ENCODE results near the gene GNAI2. TPM values are rescaled to one million over a fixed set of nuclear protein-coding genes. Genes with fewer than 3 reads are reported as not detected.
"Not testable (repeated sequence)": the region's sequence is repeated elsewhere in the genome, so short reads cannot be mapped to it uniquely, and the experiment has no call there.

The GNAI2 gene
- total RNA-seq, 1 donor from 2014 or later, result 429 TPM

DNA sequence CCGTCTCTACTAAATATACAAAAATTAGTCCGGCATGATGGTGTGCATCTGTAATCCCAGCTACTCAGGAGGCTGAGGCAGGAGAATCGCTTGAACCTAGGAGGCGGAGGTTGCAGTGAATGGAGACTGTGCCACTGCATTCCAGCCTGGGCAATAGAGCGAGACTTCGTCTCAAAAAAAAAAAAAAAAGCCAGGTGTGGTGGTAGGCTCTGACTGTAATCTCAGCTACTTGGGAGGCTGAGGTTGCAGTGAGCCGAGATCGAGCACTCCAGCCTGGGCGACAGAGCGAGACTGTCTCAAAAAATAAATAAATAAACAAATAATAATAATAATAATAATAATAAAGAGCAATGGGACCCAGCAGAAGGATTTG, 36.5 kb downstream of the GNAI2 start:
- intact Hi-C loops (cut with micrococcal nuclease), result not testable (repeated sequence)

DNA sequence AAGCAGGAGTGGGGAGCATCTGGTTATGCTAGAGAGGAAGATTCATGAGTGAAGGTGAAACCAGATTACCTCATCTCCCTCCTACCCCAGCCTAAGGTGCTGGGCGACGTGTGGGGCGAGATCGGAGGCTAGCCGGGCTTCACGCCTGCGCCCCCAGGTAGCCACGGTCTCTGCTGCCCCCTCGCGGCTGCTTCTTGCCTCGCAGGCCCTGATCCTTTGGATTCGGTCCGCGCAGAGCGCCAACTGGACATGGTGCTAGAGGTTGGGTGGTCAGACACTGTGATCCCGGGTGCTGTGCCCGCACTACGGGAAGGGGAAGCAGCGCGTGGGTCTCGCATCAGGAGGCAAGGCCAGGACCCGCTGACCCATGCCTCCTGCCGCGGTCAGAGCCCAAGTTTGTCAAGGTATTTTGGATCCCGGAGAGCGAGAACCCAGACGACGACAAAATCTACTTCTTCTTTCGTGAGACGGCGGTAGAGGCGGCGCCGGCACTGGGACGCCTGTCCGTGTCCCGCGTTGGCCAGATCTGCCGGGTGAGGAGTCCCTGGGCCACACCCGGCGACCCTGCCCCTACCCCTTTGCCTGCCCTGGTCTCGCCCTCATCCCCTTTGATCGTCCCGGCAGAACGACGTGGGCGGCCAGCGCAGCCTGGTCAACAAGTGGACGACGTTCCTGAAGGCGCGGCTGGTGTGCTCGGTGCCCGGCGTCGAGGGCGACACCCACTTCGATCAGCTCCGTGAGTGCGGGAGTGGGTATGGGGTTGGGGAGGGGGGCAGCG, 37.1 kb downstream of the GNAI2 start:
- intact Hi-C loops (cut with micrococcal nuclease), result loop anchor here (1.0 kb wide), 5 partner anchors 13 to 152 kb away; no protein-coding TSS in a partner anchor

DNA sequence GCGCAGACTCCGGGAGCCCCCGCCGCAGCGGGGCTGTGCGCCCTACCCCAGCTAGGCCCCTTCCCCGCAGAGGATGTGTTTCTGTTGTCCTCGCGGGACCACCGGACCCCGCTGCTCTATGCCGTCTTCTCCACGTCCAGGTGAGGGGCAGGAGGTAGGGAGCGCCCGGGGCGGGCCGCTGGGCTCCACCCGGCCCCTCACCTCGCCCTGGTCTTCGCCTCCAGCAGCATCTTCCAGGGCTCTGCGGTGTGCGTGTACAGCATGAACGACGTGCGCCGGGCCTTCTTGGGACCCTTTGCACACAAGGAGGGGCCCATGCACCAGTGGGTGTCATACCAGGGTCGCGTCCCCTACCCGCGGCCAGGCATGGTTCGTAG, 37.7 kb downstream of the GNAI2 start:
- intact Hi-C loops (cut with micrococcal nuclease), result loop anchor here (1.0 kb wide), 6 partner anchors 13 to 152 kb away; no protein-coding TSS in a partner anchor

- intact Hi-C loops (cut with micrococcal nuclease), result loop anchor here (1.0 kb wide), 1 partner anchor 50 kb away; no protein-coding TSS in a partner anchor
Measured at GRCh38 chr3:50274371-50275104, 38.5 kb downstream of the GNAI2 start.

DNA sequence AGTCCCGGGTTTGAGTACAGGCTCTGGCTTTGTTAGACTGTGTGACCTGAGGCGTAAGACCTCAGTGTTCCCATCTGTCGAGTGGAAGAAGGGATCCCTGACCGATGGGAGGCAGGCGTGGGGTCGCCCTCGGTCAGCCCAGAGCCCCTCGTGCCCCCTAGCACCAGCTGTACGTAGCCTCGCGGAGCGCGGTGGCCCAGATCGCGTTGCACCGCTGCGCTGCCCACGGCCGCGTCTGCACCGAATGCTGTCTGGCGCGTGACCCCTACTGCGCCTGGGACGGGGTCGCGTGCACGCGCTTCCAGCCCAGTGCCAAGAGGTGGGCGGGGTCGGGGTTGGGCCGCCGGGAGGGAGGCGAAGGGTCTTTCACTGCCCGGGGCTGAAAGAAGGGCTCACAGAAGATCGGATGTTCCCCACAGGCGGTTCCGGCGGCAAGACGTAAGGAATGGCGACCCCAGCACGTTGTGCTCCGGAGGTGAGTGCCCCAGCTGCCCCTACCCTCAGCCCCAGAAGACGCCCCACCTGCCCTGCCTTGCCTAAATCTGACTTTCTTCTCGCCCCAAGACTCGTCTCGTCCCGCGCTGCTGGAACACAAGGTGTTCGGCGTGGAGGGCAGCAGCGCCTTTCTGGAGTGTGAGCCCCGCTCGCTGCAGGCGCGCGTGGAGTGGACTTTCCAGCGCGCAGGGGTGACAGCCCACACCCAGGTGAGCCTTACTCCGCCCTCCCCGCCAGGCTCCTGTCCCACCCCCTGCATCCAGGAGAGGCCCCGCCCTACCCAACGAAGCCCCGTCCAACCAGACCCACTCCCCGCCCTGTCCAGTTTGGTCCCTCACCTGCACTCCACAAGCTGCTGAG, 39.4 kb downstream of the GNAI2 start:
- intact Hi-C loops (cut with micrococcal nuclease), result no loop called here

GRCh38 chr3:50275996-50276761, 40.2 kb downstream of the GNAI2 start:
- intact Hi-C loops (cut with micrococcal nuclease), result no loop called here

- intact Hi-C loops (cut with micrococcal nuclease), result no loop called here
Measured at GRCh38 chr3:50276762-50277101, 40.7 kb downstream of the GNAI2 start.

DNA sequence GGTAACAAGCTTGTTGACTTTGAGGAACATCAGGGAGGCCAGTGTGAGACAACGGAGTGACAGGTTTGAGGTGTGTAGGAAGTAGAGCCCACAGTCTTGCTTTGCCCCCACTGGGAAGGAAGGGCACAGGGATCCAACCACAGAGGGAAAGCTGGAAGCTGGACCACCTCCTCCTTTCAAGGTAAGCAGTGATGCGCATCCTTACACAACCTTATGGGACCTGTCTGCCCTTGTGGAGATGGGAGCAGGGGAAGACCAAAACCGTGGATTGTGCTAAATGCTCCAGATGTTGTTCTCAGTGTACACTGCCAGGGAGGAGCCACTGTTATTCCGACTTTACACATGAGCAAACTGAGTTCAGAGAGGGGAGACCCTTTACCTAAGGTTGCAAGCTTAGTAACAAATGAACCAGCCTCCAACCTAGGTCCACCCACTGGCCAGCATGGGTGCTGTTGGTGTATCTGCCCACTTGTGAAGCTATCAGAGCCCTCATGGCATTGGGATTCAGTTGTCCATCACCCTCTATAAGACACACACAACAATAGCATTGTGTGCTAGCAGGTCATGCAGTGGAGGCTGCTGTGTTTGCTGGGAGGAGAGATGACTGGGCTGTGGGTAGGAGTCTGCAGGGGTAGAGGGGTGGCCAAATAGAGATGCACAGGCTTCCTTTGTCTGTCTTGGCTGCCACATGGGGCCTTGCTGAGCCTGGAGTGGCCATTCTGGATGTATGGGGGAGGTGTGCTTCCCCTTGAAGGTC, 42.3 kb downstream of the GNAI2 start:
- intact Hi-C loops (cut with micrococcal nuclease), result no loop called here

DNA sequence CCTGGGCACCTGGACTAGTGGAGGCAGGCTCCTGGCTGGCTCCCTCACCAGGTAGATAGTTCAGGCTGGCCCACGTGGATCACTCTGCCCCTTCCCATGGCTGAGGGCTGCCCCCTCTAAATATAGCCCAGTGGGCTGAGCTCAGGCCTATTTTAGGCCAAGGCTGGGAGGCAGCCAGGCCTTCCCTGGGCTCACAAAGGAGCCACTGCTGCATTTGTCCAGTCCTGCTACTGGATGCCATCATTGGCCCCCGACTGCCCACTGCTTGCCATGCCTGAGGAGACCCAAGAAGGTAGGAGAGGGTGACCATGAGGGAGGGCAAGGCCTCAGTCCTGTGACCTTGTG, 42.8 kb downstream of the GNAI2 start, which contains the start of gene LSMEM2:
LSMEM2 (plus strand) TSS at position 208 of the 345 bp plus-strand sequence; CDS start at position 235, 27 bp downstream.
- intact Hi-C loops (cut with micrococcal nuclease), result no loop called here

- intact Hi-C loops (cut with micrococcal nuclease), result no loop called here
Measured at GRCh38 chr3:50279255-50280016, 43.4 kb downstream of the GNAI2 start.

GRCh38 chr3:50284121-50284520, 48.1 kb downstream of the GNAI2 start:
- intact Hi-C loops (cut with micrococcal nuclease), result not testable (repeated sequence)

DNA sequence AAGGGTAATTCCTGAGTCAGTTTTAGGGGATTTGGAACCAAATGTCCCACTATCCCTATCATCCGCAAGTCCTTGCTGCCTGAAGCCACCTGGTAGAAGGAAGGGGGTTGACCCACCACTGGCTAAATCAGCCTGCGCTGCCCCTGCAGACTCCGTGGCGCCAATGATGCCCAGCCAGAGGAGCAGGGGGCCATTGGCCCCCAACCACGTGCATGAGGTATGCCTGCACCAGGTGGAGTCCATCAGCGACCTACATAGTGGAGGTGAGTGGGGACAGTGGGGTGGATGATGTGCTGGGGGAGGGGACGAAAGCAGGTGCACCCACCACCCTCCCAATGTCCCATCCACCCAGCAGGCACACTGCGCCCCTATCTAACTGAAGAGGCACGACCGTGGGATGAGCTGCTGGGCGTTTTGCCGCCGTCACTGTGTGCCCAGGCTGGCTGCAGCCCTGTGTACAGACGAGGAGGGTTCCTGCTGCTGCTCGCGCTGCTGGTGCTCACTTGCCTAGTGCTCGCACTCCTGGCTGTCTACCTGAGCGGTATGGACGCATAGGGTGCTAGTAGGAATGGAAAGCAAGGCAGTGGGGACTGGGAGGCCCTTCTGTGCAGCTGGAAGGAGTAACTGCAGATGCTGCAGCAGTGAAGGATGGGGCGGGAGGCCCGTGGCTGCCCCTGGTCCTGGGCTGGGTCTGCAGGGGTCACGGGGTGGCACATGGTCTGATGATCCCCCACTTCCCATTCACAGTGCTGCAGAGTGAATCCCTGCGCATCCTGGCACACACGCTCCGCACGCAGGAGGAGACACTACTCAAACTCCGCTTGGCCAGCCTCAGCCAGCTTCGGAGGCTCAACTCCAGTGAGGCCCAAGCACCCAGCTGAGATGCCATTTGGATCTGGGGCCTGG, 50.6 kb downstream of the GNAI2 start:
- intact Hi-C loops (cut with micrococcal nuclease), result no loop called here

- intact Hi-C loops (cut with micrococcal nuclease), result no loop called here
Measured at GRCh38 chr3:50287262-50287661, 51.3 kb downstream of the GNAI2 start.

DNA sequence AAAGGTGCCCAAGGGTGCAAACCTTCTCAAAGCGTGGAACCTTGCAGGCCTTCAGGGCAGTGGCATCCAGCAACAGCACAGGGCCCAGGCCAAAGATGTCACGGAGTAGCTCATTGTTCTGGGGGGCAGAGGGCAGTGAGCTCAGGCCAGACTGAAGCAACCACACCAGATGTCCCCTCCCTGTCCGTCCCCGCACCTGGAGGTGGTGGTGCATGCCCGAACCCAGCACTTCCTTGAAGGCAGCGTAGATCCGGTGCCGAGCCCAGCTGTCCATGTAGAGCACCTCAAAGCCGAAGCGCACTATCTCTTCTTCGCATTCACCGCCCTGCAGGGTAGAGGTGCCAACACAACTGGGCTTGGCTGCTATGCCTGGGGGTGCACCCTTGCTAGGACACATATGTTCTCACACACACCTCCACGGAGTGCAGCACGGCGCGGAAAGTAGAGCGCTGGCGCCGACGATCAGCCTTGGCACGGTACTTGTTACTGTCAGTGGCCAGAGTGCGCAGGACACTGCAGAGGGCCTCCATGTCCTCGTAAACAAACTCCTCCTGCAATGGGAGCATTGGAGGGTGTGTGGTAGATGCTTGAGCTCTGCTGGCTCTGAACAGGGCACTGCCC, 52.5 kb downstream of the GNAI2 start:
- intact Hi-C loops (cut with micrococcal nuclease), result no loop called here

DNA sequence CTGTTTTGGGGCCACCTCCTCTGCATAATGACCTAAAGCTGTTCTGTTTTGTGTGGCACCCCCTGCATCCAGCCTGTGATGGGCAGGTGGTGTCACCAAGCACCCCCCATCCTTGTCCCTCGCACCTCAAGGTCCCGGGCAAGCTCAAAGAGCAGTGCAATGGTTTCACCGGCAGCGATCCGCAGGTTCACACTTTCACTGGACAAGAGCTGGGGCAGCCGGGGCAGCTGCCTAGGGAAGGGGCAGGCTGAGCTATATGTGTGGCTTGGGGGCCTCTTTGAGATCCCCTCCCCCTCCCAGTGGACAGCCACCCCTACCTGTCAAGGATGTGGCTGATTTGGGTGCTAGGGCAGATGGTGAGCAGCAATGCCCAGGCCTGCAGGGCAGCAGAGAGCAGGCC, 53.1 kb downstream of the GNAI2 start:
- intact Hi-C loops (cut with micrococcal nuclease), result no loop called here

DNA sequence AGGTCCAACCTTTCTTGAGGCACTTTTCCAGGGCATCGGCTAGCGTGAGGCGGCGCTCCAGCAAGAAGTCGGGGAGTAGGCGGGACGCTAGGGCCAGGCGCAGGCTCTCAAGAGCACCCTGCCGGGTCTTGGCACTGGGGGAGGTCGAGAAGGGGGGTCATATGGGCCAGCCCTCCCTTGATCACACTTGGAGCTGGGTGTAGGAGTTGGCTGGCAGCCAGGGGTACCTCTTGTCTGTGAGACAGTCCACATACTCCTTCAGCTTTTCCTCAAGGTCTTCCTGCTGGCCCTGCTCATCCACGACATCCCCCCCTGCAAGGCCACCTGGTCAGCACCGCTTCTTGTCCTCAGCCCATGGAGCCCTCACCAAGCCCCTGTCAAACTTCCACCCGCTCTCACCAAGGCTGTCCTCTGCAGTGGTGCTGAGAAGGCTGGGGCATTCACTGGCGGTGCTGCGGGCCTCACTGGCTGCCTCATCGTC, 54.2 kb downstream of the GNAI2 start:
- intact Hi-C loops (cut with micrococcal nuclease), result no loop called here

- intact Hi-C loops (cut with micrococcal nuclease), result loop anchor here (1.0 kb wide), 4 partner anchors 29 to 822 kb away; partner anchors contain the start of genes CYB561D2, DAG1 and NPRL2
Measured at GRCh38 chr3:50292159-50293078, 56.4 kb downstream of the GNAI2 start, which contains the start of gene IFRD2. Gene IFRD2 (minus strand): TSS chr3:50292429. CDS start chr3:50292274, 155 bp downstream.

Data from T-helper 2 cell treated with Interferon-gamma antibody and Interleukin-4, amounts not matched to agents 100 ng/mL and 5 ng/mL, for 36 hours (primary cell).